GM19463 (cell line): ENCODE results near the gene ASPG.

ENCODE experiments used
- ATAC-seq: cut with Tn5 transposase; IDR thresholded peaks from one replicate; pipeline ENCODE4 v1.9.1; 2021; ENCODE audit warnings: mild to moderate bottlenecking, moderate library complexity; ENCODE audit not compliant: unreplicated experiment

ASPG gene

DNA sequence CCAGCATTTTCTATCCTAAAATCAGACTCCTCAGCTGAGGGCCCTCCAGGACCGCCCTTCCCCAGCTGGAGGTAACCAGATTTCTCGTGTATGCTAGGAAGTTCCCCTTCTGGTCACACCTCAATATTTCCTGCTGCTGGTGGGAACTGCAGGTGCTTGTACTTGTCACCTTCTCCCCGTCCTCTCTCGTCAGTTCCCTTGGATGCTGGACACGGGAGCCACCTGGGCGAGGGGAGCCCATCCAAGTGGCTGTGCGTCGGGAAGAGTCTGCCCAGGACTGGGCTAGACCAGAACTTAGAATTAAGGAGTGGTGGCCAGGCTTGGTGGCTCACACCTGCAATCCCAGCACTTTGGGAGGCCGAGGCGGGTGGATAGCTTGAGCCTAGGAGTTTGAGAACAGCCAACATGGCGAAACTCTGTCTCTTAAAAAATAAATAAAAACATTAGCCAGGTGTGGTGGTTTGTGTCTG, 29.7 kb downstream of the ASPG start:
- no peak for ATAC-seq

GRCh38 chr14:104115691-104116287, 30.3 kb downstream of the ASPG start:
- no peak for ATAC-seq

GRCh38 chr14:104116288-104116755, 30.8 kb downstream of the ASPG start:
- ATAC-seq = no peak

DNA sequence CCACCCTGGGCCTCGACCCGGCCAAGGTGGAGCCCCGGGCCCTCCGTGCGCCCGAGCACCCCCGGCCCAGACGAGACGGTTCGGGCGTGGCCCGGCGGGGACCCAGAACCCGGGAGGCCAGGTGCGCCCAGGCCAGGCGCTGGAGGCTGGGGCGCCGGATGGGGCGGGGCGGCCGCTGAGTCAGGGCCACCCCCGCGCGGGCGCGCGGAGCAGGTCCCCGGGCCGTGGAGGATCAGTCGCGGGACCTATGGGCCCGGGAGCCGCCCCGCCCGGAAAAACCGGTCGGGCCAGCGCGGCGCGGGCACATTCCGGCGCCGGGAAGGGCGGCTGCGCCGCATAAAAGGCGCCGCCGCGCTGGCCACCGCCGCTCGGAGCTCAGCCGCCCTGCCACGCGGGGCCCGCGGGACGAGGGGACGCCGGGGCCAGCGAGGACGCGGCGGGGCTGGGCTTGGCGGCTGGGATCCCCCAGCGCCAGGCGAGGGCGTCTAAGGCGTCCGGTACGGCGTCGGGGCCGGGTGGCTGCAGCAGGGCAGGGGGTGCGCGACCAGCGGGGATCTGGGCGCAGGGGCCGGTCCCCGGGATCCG, 31.3 kb downstream of the ASPG start:
- ATAC-seq = no peak

GRCh38 chr14:104117341-104118005, 32.0 kb downstream of the ASPG start:
- no peak for ATAC-seq

- no peak for ATAC-seq
These were observed 32.7 kb downstream of the ASPG start for GRCh38 chr14:104118006-104118844.

GRCh38 chr14:104119119-104119487, 33.6 kb downstream of the ASPG start:
- no peak for ATAC-seq

DNA sequence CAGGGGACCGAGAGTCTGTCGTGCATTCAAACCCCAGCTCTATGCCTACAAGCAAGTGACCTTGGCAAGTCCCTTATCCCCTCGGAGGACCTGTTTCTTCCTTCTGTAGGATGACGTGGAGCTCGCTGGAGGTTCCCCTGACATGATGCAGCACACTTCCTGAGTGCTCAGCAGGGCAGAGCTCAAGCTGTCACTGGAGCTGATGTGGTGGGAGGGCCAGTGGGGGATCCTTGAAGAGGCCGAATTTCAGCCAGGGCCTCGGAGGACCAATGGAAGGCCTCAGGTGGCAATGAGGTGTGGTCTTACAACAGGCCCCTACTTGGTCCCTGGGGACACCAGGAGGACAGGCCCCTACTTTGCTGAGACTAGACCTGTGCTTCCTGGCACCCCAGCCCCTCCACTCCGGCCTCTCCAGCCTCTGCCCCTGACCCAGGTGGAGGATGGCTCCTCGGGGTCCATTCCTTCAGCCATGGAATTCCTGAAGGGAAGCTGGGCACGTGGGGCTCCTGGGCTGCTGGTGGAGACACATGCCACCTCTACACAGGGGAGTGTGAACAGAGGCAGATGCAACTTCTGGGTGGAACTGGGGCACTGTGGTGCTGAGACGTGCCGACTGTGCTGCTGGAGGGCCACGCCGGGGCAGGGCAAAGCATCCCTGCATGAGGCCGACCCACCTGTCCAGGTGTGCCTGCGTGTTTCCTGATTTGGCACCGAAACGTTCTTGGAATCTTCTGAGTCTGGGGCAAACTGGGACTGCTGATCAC, 34.2 kb downstream of the ASPG start:
- no peak for ATAC-seq

- no peak for ATAC-seq
These were observed 34.8 kb downstream of the ASPG start for GRCh38 chr14:104120281-104120741.

- ATAC-seq = no peak
These were observed 35.6 kb downstream of the ASPG start for GRCh38 chr14:104121142-104121541.

DNA sequence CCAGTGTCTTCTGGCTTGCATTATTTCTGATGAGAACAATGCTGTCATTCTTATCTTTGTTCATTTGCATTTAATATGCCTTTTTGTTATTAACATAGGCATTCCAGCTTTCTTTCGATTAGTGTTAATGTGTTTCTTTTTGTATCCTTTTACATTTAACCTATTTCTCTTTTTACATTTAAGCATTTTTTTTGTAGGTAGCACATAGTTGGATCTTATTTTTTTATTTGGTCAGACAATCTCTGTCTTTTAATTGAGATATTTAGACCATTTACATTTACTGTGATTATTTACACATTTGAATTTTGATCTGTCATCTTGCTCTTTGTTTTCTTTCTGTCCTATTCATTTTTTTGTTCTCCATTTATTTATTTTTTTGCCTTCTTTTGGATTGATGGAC, 38.4 kb downstream of the ASPG start:
- no peak for ATAC-seq

DNA sequence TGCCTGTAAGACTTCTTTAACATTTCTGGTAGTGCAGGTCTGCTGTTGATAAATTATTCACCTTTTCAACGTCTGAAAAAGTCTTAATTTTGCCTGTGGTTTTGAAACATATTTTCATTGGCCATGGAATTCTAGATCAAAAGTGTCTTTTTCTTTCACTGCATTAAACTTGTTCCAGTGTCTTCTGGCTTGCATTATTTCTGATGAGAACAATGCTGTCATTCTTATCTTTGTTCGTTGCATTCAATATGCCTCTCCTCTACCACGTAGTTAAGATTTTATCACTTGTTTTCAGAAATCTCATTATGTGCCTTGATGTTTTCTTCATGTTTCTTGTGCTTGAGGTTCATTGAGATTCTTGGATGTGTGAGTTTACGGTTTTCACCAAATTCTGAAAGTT, 39.5 kb downstream of the ASPG start:
- ATAC-seq = no peak

DNA sequence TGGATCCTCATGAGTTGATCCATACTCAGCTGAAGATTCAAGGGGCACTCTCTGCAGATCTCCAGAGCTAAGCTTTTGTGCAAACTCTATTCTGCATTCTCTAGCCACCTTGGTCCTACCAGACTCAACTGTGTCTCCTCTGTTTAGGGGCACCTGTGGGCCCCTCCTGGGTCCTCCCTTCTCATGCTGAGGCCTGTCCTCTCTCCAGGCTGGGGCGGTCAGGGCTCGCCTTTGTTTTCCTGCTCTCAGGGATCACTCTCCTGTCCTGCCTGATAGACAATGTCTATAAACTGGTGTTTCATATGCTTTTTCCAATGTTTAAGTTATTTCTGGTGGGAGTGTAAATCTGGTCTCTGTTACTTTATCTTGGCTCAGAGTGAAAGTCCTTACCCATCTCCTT, 41.3 kb downstream of the ASPG start:
- ATAC-seq = no peak

- ATAC-seq = no peak
These were observed 43.5 kb downstream of the ASPG start for GRCh38 chr14:104128981-104129380.

- no peak for ATAC-seq
These were observed 44.1 kb downstream of the ASPG start for GRCh38 chr14:104129556-104129955.

DNA sequence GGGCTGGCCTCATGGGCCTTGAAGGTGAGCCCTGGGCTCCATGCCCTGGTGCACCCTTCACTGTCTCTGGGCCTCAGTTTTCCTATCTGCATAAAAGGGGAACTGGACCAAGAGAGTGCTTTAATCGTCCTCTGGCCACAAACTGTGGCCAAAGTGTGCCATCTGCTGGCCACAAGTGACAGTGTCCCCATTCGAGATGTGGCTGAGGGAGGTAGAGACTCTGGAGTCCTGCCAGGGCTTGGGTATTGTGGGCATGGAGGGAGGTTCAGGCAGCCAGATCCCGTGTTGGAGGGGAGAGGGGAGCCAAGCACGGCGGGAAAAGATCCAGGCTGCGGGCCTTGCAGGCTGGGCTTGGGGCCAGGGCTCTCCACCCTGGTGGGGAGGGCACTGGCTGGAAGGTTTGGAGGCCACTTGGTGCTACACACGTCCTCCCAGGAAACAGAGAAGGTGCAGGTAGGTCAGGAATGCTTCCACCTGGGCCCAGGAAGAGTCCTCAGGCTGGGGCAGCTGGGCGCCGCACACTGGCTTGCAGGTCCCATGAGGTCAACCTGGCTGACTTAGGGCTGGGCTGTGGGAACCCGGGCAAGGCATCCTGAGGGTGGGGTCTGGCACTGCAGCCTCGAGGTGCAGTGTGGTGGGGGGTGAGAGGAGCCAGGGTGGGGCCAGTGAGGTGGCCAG, 45.6 kb downstream of the ASPG start:
- ATAC-seq = no peak

- ATAC-seq = no peak
These were observed 46.6 kb downstream of the ASPG start for GRCh38 chr14:104131968-104132732.

- no peak for ATAC-seq
These were observed 47.5 kb downstream of the ASPG start for GRCh38 chr14:104132981-104133380.

DNA sequence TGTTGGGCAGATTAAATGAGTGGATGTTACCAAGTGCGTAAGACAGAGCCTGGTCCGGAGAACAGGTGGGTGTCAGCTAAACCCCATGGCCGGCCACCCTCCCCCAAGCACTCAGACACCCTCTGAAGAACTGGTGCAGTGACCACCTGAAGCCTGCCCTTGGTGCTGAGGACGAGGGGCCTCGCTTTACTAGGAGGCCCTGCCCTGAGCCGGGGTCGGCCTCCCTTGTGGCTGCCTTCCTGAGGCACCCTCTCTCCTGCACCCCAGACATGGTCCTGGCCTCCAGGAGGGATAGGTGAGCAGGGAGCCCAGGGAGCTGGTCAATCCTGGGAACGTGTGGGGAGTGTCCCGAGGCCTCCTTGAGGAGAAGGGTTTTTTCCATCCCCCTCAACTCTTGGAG, 48.0 kb downstream of the ASPG start:
- no peak for ATAC-seq
